NCI-H146 (cell line): ENCODE results near the gene POU6F2.

Source experiments
- DNase-seq: peaks from one replicate; lab custom pipeline; 2025; lab: John Stamatoyannopoulos, UW

POU6F2 gene

GRCh38 chr7:39069896-39070881 lies 92.5 kb downstream of the POU6F2 start:
- DNase-seq, result no peak

DNA sequence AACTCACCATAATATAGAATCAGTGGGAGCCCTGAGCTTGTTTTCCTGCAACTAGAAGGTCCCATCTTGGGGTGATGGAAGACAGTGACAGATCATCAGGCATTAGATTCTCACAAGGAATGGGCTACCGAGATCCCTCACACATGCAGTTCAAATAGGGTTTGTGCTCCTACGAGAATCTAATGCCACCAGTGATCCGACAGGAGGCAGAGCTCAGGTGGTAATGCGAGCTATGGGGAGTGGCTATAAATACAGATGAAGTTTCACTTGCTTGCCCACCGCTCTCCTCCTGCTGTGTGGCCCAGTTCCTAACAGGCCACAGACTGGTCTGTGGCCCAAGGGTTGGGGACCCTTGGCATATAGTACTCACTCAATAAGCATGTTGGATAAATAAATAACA lies 93.4 kb downstream of the POU6F2 start:
- DNase-seq, result no peak

DNA sequence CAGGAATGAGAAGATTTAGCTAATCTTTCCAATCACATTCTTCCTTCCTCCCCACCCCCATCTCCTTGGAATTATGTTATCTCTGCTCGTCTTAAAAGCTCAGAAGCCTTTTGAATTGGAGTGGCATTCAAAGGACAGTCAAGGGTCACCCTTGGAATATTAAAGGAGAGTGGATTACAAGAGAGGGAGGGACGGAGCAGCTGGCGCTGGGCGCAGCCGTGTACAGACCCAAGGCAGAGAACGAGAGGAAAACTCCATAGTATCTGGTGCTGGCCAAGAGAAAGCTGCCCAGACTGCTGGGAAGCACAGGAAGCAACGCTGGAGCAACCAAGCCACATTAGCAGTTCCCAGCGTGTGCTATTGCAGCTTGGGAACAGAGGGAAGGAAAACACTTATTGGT lies 95.7 kb downstream of the POU6F2 start:
- DNase-seq, result peak; percentile 89

DNA sequence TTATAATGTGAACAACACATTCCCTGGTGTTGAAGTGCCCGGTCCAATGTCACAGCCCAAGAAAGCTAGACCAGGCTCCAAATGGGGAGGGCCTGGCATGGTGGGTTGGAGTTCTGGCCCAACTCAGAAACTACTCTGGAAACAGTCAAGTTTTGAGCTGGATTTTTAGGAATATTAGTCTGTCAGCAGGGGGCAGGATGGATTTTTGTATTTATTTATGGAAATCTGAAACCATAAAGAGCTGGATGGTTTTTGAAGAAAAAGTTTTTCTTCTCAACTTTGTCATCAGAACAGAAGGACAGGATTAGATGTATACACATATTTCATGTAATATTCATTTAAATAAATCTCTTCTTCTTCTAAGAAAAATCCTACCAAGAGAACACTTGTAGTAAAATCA lies 97.5 kb downstream of the POU6F2 start:
- no peak for DNase-seq

DNA sequence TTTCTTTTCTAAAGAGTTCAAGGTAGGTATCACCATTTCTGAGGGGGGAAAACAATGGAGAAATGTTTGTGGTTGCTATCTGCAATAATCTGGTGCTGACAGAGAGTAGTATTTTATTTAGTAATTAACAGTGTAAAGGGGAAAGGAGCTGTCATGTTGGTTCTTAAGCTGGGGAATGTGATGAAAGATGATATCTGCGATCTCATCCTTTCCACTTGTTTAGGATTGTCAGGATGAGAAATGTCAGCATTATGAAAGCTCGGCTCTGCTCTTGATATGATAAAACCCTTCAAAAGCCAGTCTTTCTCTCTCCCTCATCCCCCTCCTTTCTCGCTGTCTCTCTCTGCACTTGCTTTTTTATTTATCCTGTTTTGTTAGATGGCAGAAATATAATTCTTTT lies 106.1 kb downstream of the POU6F2 start:
- peak; percentile 63 for DNase-seq

DNA sequence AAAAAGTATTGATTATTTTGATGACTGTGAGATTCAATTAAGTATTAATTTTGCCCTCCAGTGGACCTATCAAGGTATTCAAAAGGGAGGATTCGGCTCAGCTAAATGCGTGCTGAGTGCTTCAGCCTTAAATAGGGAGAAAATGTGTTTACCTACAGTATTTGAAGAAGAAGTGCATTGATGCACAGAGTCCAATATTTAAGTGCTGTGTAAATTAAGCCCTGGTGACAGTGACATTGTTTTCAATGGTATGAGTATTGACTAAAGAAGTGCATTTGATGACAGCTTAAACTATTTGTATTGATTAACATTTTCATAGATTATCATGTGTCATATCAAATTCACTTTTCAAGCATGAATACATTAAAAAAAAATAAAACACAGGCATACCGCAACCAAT lies 106.6 kb downstream of the POU6F2 start:
- DNase-seq, result peak; percentile 99

GRCh38 chr7:39085189-39085588 lies 107.5 kb downstream of the POU6F2 start:
- no peak for DNase-seq

DNA sequence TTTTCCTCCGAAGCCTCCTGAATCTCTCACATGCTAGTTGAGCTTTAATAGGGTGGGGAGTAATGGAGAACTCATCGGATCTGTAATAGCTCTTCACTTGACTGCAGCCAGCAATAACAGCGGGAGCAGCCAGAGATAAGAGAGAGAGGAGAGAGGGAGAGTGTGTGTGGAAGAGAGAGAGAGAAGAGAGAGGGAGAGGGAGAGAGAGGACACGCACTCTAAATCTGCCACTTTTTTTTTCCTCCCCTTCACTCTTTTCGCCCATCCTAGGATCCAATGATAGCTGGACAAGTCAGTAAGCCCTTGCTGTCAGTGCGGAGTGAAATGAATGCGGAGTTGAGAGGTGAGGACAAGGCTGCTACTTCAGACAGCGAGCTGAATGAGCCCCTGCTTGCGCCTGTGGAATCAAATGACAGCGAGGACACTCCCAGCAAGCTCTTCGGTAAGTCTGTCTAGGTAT lies 107.9 kb downstream of the POU6F2 start:
- DNase-seq, result peak; percentile 90

GRCh38 chr7:39086638-39087360 lies 109.1 kb downstream of the POU6F2 start:
- DNase-seq, result peak; percentile 38

DNA sequence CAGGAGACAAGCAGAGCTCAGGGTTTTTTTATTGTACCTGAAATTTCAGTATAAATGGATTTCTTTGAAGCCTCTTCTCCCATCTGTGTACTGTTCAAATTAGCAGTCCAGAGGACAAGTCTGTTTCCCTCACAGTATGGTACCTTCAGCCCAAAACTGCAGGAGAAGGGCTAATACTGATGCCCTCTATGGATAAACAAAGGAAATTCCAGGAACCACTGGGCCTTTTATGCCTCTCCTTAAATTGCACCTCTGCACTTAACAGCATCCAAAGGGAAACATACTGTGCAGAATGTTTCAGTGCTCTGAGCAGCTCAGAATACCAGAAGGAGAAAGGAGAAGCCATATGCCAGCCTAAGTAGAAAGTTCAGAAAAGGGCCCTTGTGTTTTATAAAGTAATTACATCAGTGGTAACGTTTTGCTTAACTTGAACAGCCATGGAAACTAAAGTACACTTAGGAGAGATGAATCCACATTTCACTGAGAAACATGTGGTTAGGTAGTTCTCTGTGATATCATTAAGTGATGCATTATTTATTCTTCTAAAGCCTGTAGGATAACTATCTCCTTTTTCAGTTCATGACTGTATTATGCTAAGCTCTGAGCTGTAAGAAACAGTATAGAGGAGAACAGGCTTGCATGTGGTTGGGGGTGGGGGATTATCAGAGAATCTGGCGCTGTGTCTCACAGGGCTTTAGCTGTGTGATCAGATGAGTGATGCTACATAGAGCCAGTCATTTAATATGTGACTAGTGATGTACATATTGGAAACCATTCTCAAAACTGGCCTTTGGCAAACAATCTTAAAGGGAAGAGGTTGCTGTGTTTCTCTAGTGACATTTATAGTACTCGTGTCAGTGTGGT lies 111.3 kb downstream of the POU6F2 start:
- peak; percentile 55 for DNase-seq

DNA sequence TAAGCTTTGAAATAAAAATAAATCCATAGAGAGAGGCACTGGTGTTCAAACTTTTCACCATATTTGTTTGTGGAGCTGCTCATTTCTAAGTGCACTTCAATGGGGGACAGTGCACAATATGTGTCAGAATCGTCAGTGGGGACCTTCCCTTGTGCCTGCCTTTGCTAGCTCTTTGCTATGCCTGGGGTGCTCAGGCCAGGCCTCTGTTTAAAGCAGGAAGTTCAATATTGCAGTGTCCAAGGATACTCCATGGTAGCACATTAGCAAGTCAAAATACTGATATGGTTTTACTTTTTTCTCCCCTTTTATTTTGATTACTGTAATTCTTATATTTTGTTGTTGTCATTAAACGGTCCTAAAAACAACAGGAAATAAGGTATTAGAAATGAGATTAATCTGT lies 113.4 kb downstream of the POU6F2 start:
- no peak for DNase-seq

DNA sequence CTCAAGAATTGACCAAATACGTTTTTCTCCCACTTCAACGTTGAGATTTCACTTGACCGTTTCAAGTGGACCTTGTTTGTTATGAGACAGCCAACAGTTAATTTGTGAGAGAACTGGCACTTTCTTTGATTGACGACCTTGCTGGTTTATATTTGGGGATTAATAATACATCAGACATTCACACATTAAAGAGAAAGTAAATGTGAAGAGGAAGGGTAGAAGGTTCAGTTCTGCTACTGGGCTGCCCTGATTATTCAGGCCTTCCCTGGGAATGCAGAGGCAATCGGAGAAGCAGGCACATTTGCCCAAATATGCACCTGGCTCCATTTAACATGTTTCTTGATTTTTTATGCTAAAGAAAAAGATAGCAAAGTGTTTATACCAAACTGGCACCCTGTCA lies 114.1 kb downstream of the POU6F2 start:
- no peak for DNase-seq

DNA sequence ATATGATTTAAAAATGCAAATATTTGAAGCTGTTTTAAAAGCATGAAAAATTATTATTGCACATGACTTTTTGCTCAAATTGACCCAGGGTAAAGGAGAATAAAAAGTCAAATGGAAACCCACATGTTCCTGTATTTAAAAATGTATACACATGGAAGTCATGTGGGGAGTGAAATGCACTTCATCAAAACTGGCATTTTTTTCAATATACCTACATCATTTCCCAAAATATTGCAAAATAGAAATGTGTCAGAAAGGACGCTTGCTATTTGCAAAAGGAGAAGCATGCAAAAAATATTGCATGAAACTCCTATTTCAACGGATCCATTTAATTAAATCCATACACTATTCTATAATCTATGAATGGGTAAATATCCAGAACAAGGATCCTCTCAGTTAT lies 117.0 kb downstream of the POU6F2 start:
- no peak for DNase-seq

DNA sequence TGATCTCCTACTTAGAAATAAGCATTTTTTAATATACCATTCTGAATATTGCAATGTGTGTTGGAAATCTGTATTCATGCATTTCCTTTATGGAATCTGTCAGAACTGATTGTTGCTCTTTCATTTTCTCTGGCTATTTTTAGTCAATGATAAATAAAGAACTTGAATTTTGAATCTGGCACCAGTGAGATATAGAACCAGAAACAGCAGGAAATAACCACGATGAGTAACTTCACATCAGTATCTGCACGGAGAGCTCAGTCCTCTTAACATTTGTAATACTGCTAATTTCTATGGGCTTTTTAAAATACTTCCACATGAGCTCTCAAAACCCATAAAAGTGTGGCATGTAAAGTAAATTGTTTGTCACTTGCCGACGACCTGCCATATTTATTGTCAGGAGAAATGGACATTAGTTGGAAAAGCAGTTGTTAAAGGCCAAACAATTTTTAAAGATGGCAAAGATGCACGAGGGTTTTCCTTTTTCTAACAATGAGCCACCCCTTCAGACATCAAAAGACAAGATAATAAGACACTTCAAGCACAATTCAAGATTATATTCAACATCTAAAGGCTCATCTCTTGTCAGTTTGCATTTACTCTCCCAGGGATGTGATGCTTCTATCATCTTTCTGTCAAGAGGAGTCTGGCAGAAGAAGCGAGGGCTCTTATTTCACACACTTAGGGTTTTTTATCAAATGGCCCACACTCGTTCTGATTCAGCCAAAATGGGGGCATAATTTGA lies 118.3 kb downstream of the POU6F2 start:
- DNase-seq, result no peak

GRCh38 chr7:39098506-39098905 lies 120.8 kb downstream of the POU6F2 start:
- no peak for DNase-seq

DNA sequence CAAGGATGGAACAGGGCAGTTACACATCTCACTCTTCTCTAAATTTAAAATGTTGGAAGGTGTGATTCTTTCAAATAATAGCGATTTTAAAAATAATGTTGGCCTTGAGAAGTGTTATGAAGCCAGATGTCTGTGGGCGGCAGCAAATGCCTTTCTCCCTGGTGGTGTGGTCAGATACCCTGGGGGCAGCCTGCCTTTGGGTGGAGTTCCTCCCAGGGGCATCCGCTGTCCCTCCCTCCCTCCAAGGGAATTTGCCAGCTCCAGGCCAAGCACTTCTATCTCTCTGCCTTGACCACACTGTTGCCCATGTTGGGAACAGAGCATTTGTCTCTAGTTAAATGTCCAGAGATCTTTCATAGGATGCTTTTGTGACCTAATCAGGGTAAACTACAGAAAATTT lies 121.4 kb downstream of the POU6F2 start:
- DNase-seq, result no peak

- no peak for DNase-seq
Observed at GRCh38 chr7:39100270-39100669, 122.6 kb downstream of the POU6F2 start.

DNA sequence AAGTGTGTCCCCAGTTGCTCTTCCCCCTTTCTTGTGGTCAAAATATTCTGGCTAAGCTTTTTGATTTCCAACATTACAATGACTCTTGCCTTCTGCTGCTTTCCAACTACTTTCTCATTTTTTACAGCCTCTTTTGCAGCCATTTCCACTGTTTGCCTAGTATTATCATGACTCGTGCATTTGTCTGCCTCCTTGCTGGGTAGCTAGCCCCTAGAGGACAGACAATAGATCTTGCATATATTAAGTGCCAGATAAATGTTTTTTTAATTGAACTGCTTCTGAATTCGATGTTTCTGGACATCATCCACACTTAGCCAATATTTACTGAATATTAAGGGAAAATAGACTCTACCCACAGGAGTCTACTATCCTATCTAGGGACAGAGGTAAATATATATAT lies 124.5 kb downstream of the POU6F2 start:
- DNase-seq, result peak; percentile 89

DNA sequence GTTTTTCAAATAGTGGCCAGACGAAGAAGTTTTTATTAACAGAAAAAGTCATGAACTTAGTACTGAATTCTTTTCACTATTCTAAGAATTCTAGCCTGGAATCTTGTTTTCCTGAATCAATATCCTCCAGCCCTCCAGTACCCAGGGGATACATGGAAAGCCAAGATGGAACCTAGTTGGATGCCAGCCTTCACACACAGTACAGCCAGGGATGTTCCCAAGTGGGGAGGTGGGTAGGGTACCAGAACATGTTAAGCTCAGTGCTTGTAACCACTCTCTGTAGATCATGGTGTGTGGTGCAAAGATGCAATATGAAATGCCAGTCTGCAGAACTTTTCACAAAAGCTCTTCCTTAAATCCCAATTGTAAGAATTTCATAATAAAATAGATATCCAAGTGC lies 128.0 kb downstream of the POU6F2 start:
- DNase-seq, result no peak

DNA sequence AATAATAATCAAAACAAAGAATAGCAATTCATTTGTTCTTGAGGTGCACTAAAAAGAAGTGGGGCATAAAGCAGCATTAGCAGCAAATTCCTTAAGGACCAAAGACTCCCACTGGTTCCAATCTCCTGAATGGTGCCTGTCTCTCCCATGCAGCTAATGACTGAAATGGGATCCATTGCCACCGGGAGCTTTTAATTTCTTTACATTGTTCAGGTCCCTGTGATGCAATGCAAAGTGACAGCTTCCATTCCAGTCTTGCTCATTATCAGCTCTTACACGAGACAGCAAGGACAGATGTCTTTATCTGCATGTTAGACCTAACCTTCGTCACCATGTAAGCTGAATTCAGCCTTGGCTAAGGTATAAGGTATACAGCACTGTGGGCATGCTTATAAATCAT lies 148.1 kb downstream of the POU6F2 start:
- DNase-seq, result peak; percentile 55

- no peak for DNase-seq
Observed at GRCh38 chr7:39127058-39127457, 149.3 kb downstream of the POU6F2 start.
